Mesodermal cell (in vitro differentiated cells): ENCODE data around the gene SPIRE1.

Experiments used
- H3K27ac ChIP-seq: 2 replicates; pipeline ENCODE4 v1.7.0; 2013; ENCODE audit warnings: mild to moderate bottlenecking, low read depth, low read length, moderate library complexity; ENCODE audit not compliant: severe bottlenecking
- H3K36me3 ChIP-seq: 2 replicates; pipeline ENCODE4 v1.7.1; 2013; ENCODE audit warnings: mild to moderate bottlenecking, low read length, moderate library complexity; ENCODE audit not compliant: control insufficient read depth, insufficient read depth
- H3K4me1 ChIP-seq: one replicate; pipeline ENCODE4 v1.7.1; 2013; ENCODE audit warnings: mild to moderate bottlenecking, low read length; ENCODE audit not compliant: insufficient read depth, control insufficient read depth, poor library complexity, severe bottlenecking
- H3K4me3 ChIP-seq: 2 replicates; pipeline ENCODE4 v1.7.0; 2013; ENCODE audit warnings: low read length, control low read depth, mild to moderate bottlenecking; ENCODE audit not compliant: insufficient read depth, poor library complexity, severe bottlenecking; ENCODE audit errors: extremely low read depth
- H3K9me3 ChIP-seq: 2 replicates; pipeline ENCODE4 v1.7.1; 2013; ENCODE audit warnings: mild to moderate bottlenecking, low read length, moderate library complexity; ENCODE audit not compliant: control insufficient read depth
- WGBS, 2 experiments: methylation state at CpG; one replicate each; pipeline ENCODE4 v1.1.5; 2013; ENCODE audit warnings: missing lambda C conversion rate in 2 of 2; ENCODE audit not compliant: insufficient coverage in 2 of 2; 5-methylcytosine and 5-hydroxymethylcytosine counted together

SPIRE1 gene

DNA sequence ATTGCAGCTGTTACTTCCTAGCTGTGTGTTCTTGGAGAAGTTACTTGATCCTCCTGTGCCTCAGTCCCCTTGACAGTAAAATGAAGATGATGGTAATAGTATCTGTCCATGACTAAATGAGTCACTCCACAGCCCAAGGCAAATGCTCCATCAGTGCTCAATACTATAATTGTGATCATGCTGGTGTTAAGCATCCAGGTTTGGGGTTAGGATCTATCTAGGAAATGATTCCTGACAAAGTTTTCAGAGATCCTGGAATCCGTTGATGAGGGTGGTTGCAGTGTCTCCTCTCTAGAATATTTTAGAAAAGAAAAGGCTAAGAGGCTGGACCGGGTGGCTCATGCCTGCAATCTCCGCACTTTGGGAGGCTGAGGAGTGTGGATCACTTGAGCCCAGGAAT, 252.8 kb downstream of the SPIRE1 start:
- H3K4me3 ChIP-seq: no peak overlapping the region
- H3K36me3 ChIP-seq: no peaks in the 10 kb centered on the region
- WGBS, 2 experiments: 88 to 92% methylated on average over 1 to 3 of the region's 3 CpGs

DNA sequence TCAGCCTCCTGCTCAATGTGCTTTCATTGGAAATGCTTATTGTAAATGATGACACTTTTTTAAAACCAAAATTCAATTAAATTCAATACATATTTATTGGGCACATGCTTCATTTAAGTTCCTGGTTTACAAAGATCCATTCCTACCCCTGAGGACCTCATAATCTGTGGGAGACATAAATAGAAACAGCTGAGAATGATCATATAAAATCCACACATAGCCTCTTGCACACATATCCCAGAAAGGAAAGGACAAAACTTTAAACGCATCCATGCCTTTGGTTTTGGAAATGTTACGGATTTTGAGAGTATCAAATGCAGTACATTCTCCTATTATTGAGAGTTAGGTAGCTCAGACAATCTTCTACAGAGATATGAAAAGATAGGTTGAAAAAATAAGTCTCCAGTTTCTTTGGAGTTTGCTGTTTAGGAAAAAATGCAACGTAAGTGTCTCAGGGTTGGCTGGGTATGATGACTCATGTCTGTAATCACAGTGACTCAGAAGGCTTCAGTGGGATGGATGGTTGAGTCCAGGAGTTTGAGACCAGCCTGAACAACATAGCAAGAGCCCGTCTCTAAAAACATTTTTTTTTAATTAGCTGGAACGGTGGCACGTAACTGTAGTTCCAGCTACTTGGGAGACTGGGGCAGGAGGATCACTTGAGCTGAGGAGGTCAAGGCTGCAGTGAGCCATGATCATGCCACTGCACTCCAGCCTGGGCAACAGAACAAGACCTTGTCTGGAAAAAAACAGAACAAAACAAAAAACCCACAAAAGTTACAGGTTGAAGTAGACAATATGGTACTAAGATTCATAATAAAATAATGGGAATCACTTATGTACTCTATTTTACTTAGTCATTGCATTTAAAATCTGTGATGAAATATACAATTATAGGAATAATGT, 254.1 kb downstream of the SPIRE1 start:
- no peaks in the 10 kb centered on the region for H3K36me3 ChIP-seq
- no peak overlapping the region for H3K4me3 ChIP-seq
- no peaks in the 10 kb centered on the region for H3K9me3 ChIP-seq
- peaks cover 6% of the 10 kb centered on the region for H3K4me1 ChIP-seq
- H3K27ac ChIP-seq: peak overlapping the region; percentile 29
- WGBS, 2 experiments: 82 to 86% methylated on average over 1 to 4 of the region's 6 CpGs

More for the DNA sequence above, 252.8 kb downstream of the SPIRE1 start:
- peaks cover 6% of the 10 kb centered on the region for H3K4me1 ChIP-seq
- H3K9me3 ChIP-seq: no peaks in the 10 kb centered on the region
- no peak overlapping the region for H3K27ac ChIP-seq

DNA sequence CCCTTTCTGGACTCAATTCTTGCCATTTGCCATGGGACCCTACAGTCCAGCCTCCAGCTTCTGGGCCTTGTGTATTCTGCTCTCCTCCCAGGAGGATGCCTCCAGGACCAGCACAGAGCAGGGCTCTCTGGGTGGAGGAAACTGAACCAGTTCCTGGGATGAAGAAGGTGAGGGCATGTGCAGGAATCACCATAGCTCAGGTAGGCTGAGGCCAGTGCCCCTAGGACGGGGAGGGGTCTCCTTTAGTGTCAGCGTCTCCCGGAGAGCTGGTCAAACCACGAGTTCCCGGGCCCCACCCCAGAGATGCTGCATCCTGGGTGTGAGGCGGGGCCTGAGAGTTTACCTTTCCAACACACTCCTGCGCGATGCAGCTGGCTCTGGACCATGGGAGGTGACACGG, 256.0 kb downstream of the SPIRE1 start:
- no peaks in the 10 kb centered on the region for H3K9me3 ChIP-seq
- 83 to 85% methylated on average over 7 to 9 of the region's 9 CpGs for whole genome bisulfite sequencing, 2 experiments
- no peak overlapping the region for H3K27ac ChIP-seq
- no peak overlapping the region for H3K4me3 ChIP-seq
- peaks cover 6% of the 10 kb centered on the region for H3K4me1 ChIP-seq
- no peaks in the 10 kb centered on the region for H3K36me3 ChIP-seq

DNA sequence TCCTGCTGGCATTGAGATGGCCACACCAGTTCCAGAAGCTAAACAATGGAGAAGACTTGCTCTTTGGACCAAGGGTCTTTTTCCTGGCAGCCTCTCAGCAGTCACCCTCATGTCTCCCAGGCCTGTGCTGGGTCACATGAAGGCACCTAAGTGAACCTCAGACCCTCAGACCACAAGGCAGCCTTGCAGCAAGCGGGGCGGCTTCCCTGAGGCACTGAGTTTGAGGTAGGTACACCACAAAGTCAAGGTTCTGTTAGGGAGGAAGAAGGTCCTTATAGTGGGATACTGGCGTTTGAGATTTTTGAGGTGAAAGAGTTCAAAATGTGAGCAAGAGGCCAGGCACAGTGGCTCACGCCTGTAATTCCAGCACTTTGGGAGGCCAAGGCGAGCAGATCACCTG, 258.7 kb downstream of the SPIRE1 start:
- Histone ChIP-seq H3K36me3 (no peaks in the 10 kb centered on the region), H3K4me3 (no peak overlapping the region), H3K9me3 (no peaks in the 10 kb centered on the region), H3K4me1 (peaks cover 6% of the 10 kb centered on the region), H3K27ac (no peak overlapping the region)
- 79 to 89% methylated on average over 5 of the region's 5 CpGs for WGBS, 2 experiments

DNA sequence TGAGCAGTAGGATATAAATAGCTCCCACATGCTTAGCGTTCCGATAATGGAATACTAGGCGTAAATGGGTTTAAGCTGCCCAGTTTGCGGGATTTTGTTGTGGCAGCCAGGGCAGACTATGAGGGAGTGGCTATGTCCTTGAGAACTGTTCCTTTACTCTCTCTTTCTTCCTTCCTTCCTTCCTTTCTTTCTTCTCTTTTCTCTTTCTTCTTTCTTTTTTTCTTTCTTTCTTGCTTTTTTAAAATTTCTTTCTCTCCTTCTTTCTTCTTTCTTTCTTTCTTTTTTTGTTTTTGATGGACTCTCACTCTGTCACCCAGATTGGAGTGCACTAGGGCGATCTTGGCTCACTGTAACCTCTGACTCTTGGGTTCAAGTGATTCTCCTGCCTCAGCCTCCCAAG, 259.3 kb downstream of the SPIRE1 start:
- Histone ChIP-seq H3K4me1 (peaks cover 9% of the 10 kb centered on the region), H3K4me3 (no peak overlapping the region), H3K9me3 (no peaks in the 10 kb centered on the region), H3K36me3 (no peaks in the 10 kb centered on the region), H3K27ac (no peak overlapping the region)
- 91 to 92% methylated on average over 1 to 5 of the region's 5 CpGs for WGBS, 2 experiments

DNA sequence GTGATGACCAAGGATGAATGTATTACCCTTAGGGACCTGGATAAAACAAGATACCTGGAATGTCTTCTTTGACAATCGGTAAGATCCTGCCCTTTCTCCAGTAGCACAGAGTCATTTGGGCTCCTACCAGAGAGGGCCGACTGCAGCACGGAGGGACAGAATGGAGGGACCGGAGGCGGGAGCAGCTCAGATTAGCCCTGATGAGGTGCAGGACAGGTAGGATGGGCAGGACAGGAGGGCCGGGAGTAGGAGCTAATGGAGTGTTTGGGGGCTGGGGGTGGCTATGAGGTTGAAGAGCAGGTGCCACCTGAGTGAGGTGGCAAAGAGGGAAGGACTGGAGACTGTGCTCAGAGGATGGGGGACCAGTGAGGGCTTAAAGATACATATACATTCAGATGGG, 260.1 kb downstream of the SPIRE1 start:
- Histone ChIP-seq H3K36me3 (no peaks in the 10 kb centered on the region), H3K9me3 (no peaks in the 10 kb centered on the region), H3K4me3 (no peak overlapping the region), H3K27ac (no peak overlapping the region), H3K4me1 (peaks cover 9% of the 10 kb centered on the region)
- WGBS, 2 experiments: 70 to 92% methylated on average over 1 to 6 of the region's 6 CpGs

DNA sequence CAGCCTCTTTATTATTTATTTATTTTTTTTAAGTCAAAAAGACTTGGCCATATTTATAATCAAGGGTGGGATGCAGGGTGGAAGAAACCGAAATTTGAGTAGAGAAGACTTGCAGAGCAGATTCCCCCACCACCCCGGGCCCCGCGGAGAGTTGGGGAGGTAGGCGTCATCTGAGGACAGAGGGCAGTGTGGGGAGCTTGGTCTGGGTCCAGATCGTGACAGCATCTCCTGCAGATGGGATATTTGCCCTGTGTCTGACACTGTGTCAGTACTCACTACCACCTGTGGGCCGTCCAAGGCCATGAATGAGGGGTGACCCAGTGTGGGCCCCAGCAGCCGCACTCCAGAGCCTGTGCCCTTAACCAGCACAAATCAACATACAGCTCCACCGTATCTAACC, 260.7 kb downstream of the SPIRE1 start:
- H3K36me3 ChIP-seq: no peaks in the 10 kb centered on the region
- H3K4me3 ChIP-seq: no peak overlapping the region
- no peak overlapping the region for H3K27ac ChIP-seq
- peaks cover 9% of the 10 kb centered on the region for H3K4me1 ChIP-seq
- 89 to 91% methylated on average over 7 to 8 of the region's 9 CpGs for WGBS, 2 experiments
- no peaks in the 10 kb centered on the region for H3K9me3 ChIP-seq
